Panc1 (cell line): ENCODE data around the gene BIRC7. TPM values are rescaled to one million over a fixed set of nuclear protein-coding genes. Genes with fewer than 3 reads are reported as not detected.

Experiments
- ATAC-seq: fragments of 200-7000 bp; cut with Tn5 transposase; 2 replicates; pipeline ENCODE4 v1.9.1; 2020; ENCODE audit warnings: mild to moderate bottlenecking, moderate library complexity
- BruUV-seq: library from RNA; stranded (reverse); fragments of 400-500 nt; replicated peaks from 2 replicates; lab custom pipeline; 2021; lab: Mats Ljungman, UMichigan
- CTCF ChIA-PET: fragments of 300-600 bp; sonication (Branson Sonifier 250); formaldehyde crosslinking; loops from one replicate; lab custom pipeline; 2022; ENCODE audit warnings: antibody characterized with exemption; lab: Charles Lee
- POLR2A ChIA-PET: fragments of 300-600 bp; sonication (Branson Sonifier 250); formaldehyde crosslinking; loops from one replicate; lab custom pipeline; 2022; ENCODE audit warnings: antibody characterized with exemption; lab: Charles Lee
- DNase-seq: peaks from one replicate; pipeline ENCODE4 v3.0.0-alpha.2; 2010; ENCODE audit warnings: low read depth, low spot score
- H3K27ac ChIP-seq: 2 replicates; pipeline ENCODE4 v1.5.1; 2011; ENCODE audit warnings: mild to moderate bottlenecking, low read length, inconsistent platforms
- H3K27me3 ChIP-seq: fragments of 200-500 bp; sonication (Bioruptor generic); 2 replicates; pipeline ENCODE4 v1.6.0; 2014; ENCODE audit warnings: low read length, inconsistent platforms; ENCODE audit not compliant: control insufficient read depth, insufficient read depth
- H3K36me3 ChIP-seq: fragments of 200-500 bp; sonication (Bioruptor generic); 2 replicates; pipeline ENCODE4 v1.5.1; 2014; ENCODE audit warnings: inconsistent platforms, mild to moderate bottlenecking, low read length, moderate library complexity; ENCODE audit not compliant: control insufficient read depth, insufficient read depth
- H3K4me1 ChIP-seq: 2 replicates; pipeline ENCODE4 v1.5.1; 2011; ENCODE audit warnings: inconsistent platforms, mild to moderate bottlenecking, low read length, moderate library complexity; ENCODE audit not compliant: control insufficient read depth, insufficient read depth
- H3K4me3 ChIP-seq, 2 experiments: 2 replicates each; pipeline ENCODE4 v1.5.1; 2011 to 2012; ENCODE audit warnings: low read depth in 2 of 2, low read length in 2 of 2, mild to moderate bottlenecking in 2 of 2, inconsistent platforms in 1 of 2, moderate library complexity in 1 of 2
- H3K9me3 ChIP-seq: fragments of 200-500 bp; sonication (Bioruptor generic); 2 replicates; pipeline ENCODE4 v1.5.1; 2014; ENCODE audit warnings: low read depth, mild to moderate bottlenecking, inconsistent platforms, low read length, moderate library complexity; ENCODE audit not compliant: control insufficient read depth, insufficient read depth
- CTCF ChIP-seq: fragments of 450-650 bp; IDR thresholded peaks from 2 replicates; pipeline ENCODE4 v1.5.1; 2017; ENCODE audit warnings: mild to moderate bottlenecking
- POLR2AphosphoS5 ChIP-seq: IDR thresholded peaks from 2 replicates; pipeline ENCODE4 v1.6.1; 2012; ENCODE audit warnings: mild to moderate bottlenecking, low read depth, low read length, moderate library complexity
- REST ChIP-seq, 2 experiments: IDR thresholded peaks; 2 replicates each; pipeline ENCODE4 v1.6.1; 2011 to 2012; ENCODE audit warnings: low read depth in 2 of 2, control low read depth in 1 of 2, low read length in 1 of 2, mild to moderate bottlenecking in 1 of 2, moderate library complexity in 1 of 2; ENCODE audit not compliant: insufficient read depth in 1 of 2
- SIN3A ChIP-seq: IDR thresholded peaks from 2 replicates; pipeline ENCODE4 v1.6.1; 2012; ENCODE audit warnings: low read depth, mild to moderate bottlenecking, low read length, moderate library complexity, borderline replicate concordance; ENCODE audit not compliant: insufficient read depth
- TCF7L2 ChIP-seq: IDR thresholded peaks from 2 replicates; pipeline ENCODE4 v1.6.1; 2011; ENCODE audit warnings: mild to moderate bottlenecking, low read depth, low read length, inconsistent platforms
- in situ Hi-C: cut with HindIII; loops from 2 replicates; pipeline ENCODE4 v1.10.0; 2016; ENCODE audit warnings: low sequenced_read_pairs, low pct_unique_long_range_greater_than_20kb
- intact Hi-C: fragments of 100-400 bp; cut with micrococcal nuclease; formaldehyde crosslinking; loops from one replicate; pipeline ENCODE4 v1.10.0; 2022; ENCODE audit not compliant: unreplicated experiment
- total RNA-seq: library from RNA; stranded (reverse); gene quantifications from one replicate; pipeline ENCODE4 v1.2.1, GENCODE V29; 2021; ENCODE audit not compliant: unreplicated experiment

Gene BIRC7
- total RNA-seq, 1 experiment from 2014 or later, result 9.0 TPM

- no peaks in the 10 kb centered on the region for H3K27me3 ChIP-seq
- intact Hi-C loops, result no loop called here
- no TSS peak for BruUV-seq
- ATAC-seq, result no peak
- no peak overlapping the region for H3K27ac ChIP-seq
- in situ Hi-C loops, result no loop called here
- TF ChIP-seq CTCF (no peak), SIN3A (no peak), REST (IDR thresholded peaks at IDR 0.05; ENCODE audit: insufficient read depth in 1 of 2, low read depth in 2 of 2, low read length in 1 of 2) (no peak), TCF7L2 (no peak), POLR2AphosphoS5 (no peak)
- H3K4me1 ChIP-seq, result no peaks in the 10 kb centered on the region
- ChIA-PET CTCF (no interaction called here), POLR2A (no interaction called here)
- H3K9me3 ChIP-seq, result no peaks in the 10 kb centered on the region
- no peaks in the 10 kb centered on the region for H3K36me3 ChIP-seq
- H3K4me3 ChIP-seq, result no peak overlapping the region
- no peak for DNase-seq
Observed at GRCh38 chr20:63189322-63189642, 46.4 kb upstream of the BIRC7 start.

- POLR2A ChIA-PET, result no interaction called here
- Histone ChIP-seq H3K27me3 (no peaks in the 10 kb centered on the region), H3K36me3 (no peaks in the 10 kb centered on the region), H3K27ac (no peak overlapping the region), H3K9me3 (no peaks in the 10 kb centered on the region), H3K4me3 (no peak overlapping the region), H3K4me1 (no peaks in the 10 kb centered on the region)
- CTCF ChIA-PET, result no interaction called here
- no peak for ATAC-seq
- no peak for DNase-seq
- intact Hi-C loops, result no loop called here
- in situ Hi-C loops, result no loop called here
- no peak for TF ChIP-seq SIN3A
- TF ChIP-seq POLR2AphosphoS5, result no peak
- TF ChIP-seq TCF7L2, result no peak
- no peak for TF ChIP-seq CTCF
- no peak for TF ChIP-seq REST (IDR thresholded peaks at IDR 0.05; ENCODE audit: insufficient read depth in 1 of 2, low read depth in 2 of 2, low read length in 1 of 2)
- BruUV-seq, result no TSS peak
Observed at GRCh38 chr20:63189846-63190559, 45.7 kb upstream of the BIRC7 start.
